Ishikawa (cell line): ENCODE results near the gene ANKDD1A.

Experiments
- CEBPB ChIP-seq: IDR thresholded peaks from 2 replicates; pipeline ENCODE4 v1.6.1; 2012
- CREB1 ChIP-seq: IDR thresholded peaks from 2 replicates; pipeline ENCODE4 v1.6.1; 2012; ENCODE audit warnings: low read depth
- EGR1 ChIP-seq: IDR thresholded peaks from 2 replicates; pipeline ENCODE4 v1.6.1; 2012
- EP300 ChIP-seq: IDR thresholded peaks from 2 replicates; pipeline ENCODE4 v1.6.1; 2012; ENCODE audit warnings: borderline replicate concordance
- FOXM1 ChIP-seq: IDR thresholded peaks from 2 replicates; pipeline ENCODE4 v1.6.1; 2012; ENCODE audit warnings: low read depth, borderline replicate concordance
- NFIC ChIP-seq: IDR thresholded peaks from 2 replicates; pipeline ENCODE4 v1.6.1; 2012
- TAF1 ChIP-seq: IDR thresholded peaks from 2 replicates; pipeline ENCODE4 v1.6.1; 2012; ENCODE audit warnings: low read depth, mild to moderate bottlenecking
- TCF12 ChIP-seq: IDR thresholded peaks from 2 replicates; pipeline ENCODE4 v1.6.1; 2012; ENCODE audit warnings: low read depth
- TEAD4 ChIP-seq: IDR thresholded peaks from 2 replicates; pipeline ENCODE4 v1.6.1; 2012
- YY1 ChIP-seq: IDR thresholded peaks from 2 replicates; pipeline ENCODE4 v1.6.1; 2012; ENCODE audit warnings: low read depth
- TF ChIP-seq, protein P1 (sequence below): IDR thresholded peaks from 2 replicates; pipeline ENCODE4 v1.6.1; 2012
- TF ChIP-seq, protein P2 (sequence below): IDR thresholded peaks from 2 replicates; pipeline ENCODE4 v1.6.1; 2012; ENCODE audit warnings: low read depth, mild to moderate bottlenecking
- TF ChIP-seq, protein P3 (sequence below): IDR thresholded peaks from 2 replicates; pipeline ENCODE4 v1.6.1; 2012

The ANKDD1A gene

DNA sequence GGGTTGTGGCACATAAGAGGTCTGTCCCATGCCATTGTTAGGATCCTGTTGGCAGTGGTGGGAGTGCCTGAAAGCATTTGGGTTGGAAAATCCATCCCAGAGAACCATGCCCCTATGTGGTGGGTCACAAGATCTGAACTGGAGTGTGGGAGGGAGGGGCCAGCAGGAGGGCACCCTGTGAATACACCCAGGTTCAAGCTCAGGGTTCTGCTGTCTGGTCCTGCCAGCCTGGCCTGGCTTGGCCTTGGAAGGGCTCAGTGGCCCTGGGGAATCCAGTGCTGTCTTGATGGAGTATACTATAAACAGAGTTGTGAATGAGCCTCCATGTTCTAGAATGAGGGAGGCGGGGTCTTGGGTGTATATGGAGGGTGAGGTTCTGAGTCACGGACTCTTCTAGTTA is 11.8 kb downstream of the ANKDD1A start:
- TF ChIP-seq TCF12: no peak
- TF ChIP-seq, protein P1, sequence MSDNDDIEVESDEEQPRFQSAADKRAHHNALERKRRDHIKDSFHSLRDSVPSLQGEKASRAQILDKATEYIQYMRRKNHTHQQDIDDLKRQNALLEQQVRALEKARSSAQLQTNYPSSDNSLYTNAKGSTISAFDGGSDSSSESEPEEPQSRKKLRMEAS: no peak

DNA sequence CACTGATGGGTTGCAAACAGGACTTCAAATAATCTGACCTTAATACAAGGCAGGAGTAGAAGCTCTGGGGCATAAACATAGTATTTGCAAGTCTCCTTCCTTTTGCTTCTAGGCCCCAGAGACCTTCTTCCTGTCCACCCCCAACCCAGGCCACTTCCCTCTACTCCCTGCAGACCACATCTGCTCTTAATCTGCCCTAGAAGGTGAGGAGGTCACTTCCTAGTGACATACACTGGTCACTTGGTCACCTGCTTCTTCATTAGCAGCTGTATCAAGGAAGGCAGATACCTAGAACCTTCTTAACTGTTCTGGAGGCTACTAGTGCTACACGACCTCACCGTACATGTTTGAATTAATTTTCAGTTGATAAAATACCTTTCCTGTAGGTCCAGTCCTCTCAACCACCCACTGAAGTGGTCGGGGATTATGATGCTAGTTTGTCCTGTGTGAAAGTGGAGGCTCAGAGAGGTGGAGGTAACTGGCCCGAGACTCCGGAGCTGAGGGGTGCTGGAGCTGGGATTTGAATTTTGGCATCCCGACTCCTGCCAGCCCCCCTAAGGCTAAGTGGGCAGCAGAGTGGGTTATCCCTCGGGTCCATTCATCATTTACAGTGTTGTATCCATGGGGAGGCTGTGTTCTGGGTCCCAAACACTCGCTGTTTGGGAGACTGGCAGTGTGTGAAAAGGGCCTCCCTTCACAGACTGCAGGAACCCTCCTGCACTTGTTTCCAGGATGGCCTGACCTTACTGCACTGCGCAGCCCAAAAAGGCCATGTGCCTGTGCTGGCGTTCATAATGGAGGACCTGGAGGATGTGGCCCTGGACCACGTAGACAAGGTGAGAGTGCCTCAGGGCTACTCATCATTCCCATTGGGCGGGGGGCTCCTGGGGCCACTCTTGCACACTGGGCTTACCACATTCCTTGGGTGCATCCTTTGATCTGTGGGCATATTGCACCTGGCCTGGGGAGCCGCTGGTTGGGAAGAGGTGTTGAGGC is 13.9 kb downstream of the ANKDD1A start:
- TF ChIP-seq, protein P2, sequence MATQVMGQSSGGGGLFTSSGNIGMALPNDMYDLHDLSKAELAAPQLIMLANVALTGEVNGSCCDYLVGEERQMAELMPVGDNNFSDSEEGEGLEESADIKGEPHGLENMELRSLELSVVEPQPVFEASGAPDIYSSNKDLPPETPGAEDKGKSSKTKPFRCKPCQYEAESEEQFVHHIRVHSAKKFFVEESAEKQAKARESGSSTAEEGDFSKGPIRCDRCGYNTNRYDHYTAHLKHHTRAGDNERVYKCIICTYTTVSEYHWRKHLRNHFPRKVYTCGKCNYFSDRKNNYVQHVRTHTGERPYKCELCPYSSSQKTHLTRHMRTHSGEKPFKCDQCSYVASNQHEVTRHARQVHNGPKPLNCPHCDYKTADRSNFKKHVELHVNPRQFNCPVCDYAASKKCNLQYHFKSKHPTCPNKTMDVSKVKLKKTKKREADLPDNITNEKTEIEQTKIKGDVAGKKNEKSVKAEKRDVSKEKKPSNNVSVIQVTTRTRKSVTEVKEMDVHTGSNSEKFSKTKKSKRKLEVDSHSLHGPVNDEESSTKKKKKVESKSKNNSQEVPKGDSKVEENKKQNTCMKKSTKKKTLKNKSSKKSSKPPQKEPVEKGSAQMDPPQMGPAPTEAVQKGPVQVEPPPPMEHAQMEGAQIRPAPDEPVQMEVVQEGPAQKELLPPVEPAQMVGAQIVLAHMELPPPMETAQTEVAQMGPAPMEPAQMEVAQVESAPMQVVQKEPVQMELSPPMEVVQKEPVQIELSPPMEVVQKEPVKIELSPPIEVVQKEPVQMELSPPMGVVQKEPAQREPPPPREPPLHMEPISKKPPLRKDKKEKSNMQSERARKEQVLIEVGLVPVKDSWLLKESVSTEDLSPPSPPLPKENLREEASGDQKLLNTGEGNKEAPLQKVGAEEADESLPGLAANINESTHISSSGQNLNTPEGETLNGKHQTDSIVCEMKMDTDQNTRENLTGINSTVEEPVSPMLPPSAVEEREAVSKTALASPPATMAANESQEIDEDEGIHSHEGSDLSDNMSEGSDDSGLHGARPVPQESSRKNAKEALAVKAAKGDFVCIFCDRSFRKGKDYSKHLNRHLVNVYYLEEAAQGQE: no peak
- TF ChIP-seq YY1 (no peak), TCF12 (no peak), NFIC (no peak), FOXM1 (no peak), TAF1 (no peak), EGR1 (no peak), CREB1 (no peak), EP300 (no peak), CEBPB (no peak)
- TF ChIP-seq, protein P1: no peak
- TF ChIP-seq, protein P3, sequence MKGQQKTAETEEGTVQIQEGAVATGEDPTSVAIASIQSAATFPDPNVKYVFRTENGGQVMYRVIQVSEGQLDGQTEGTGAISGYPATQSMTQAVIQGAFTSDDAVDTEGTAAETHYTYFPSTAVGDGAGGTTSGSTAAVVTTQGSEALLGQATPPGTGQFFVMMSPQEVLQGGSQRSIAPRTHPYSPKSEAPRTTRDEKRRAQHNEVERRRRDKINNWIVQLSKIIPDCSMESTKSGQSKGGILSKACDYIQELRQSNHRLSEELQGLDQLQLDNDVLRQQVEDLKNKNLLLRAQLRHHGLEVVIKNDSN: no peak

DNA sequence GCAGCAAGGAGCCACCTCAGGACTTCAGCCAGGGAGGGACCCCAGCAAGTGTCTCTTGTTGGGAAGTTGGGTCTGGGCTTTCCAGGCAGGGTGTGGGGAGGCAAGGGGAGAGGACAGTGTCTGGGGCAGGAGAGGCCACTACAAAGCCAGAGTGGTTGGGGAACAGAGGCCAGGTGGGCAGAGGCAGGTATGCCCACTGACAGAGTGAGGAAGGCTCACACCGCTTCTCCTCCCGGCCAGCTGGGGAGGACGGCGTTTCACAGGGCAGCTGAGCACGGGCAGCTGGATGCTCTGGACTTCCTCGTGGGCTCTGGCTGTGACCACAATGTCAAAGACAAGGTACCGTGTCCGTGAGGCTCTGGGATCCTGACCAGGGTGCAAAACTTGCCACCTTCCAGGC is 15.0 kb downstream of the ANKDD1A start:
- TF ChIP-seq TEAD4: no peak
- TF ChIP-seq, protein P2: no peak
- TF ChIP-seq CEBPB: no peak
- TF ChIP-seq, protein P3: no peak
- TF ChIP-seq TAF1: no peak
- no peak for TF ChIP-seq NFIC
- TF ChIP-seq, protein P1: no peak
- TF ChIP-seq EGR1: no peak

DNA sequence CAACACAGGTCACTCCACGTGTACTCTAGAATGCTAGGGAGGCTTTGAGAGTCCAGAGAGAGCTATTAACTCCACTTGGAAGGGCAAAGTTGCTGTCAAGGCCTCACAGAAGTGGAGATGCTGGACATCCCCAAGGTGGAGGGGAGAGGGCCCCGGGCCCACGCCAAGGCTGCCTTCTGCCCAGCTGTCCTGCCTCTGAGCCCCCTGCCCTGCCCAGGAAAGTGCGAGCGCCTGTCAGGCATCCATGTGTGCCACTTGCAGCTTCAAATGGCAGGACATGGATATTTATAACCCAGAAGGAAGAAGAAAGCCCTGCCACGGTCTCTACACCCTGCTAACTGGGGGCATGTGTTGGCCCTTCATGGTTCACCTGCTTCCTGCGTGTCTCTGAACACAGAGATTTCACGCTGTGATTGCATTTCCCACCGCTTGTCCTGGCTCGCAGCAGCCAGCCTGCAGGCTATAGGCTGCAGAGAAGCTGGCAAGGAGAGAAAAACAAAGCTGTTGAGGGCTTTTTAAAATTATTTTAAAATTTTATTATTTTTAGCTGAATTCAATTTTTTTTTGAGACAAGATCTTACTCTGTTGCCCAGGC is 17.0 kb downstream of the ANKDD1A start:
- TF ChIP-seq, protein P2: no peak
- no peak for TF ChIP-seq EP300

DNA sequence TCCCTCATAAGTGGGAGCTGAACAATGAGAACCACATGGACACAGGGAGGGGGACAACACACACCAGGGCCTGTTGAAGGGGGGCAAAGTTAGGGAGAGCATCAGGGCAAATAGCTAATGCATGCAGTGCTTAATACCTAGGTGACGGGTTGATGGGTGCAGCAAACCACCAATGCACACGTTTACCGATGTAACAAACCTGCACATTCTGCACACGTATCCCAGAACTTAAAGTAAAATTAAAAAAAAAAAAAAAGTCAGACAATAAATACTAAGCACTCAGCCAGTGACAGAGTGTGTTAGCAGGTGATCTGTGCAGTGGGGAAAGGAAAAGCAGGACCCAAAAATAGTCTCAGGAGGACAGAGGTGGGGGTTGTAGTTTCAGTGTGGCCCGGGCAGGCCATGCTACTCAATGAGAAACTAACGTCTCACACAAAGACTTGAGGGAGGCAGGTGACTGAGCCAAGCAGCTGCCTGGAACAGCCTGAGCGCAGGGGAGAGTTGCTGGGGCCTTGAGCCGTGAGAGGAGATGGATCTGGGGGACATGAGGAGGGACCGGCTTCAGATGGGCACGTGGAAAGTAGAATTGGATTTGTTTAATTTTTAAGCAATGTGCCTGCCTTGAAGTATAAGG is 18.4 kb downstream of the ANKDD1A start:
- TF ChIP-seq EGR1 (no peak), TAF1 (no peak), FOXM1 (no peak), EP300 (no peak)
